CD4-positive, alpha-beta T cell treated with Interleukin-12 subunit alpha and Interleukin-12 subunit beta, for 1 hour (primary cell): Measurements from ENCODE around the gene DEF6.

Experiments
- DNase-seq: peaks from one replicate; pipeline ENCODE4 v3.0.0-alpha.2; 2020

DEF6 gene

GRCh38 chr6:35297601-35298481 is at the start of gene DEF6:
Gene DEF6 (plus strand): TSS chr6:35297818. CDS start chr6:35297857, 39 bp downstream.
- DNase-seq: peak; percentile 92

GRCh38 chr6:35248300-35248699 is 49.3 kb upstream of the DEF6 start:
- DNase-seq: no peak

- no peak for DNase-seq
These were observed 48.7 kb upstream of the DEF6 start for GRCh38 chr6:35248965-35249364.

GRCh38 chr6:35251949-35252348 is 45.7 kb upstream of the DEF6 start:
- DNase-seq: no peak

- no peak for DNase-seq
These were observed 44.4 kb upstream of the DEF6 start for GRCh38 chr6:35253249-35253648.

- DNase-seq: no peak
These were observed 39.3 kb upstream of the DEF6 start for GRCh38 chr6:35258336-35258735.

- no peak for DNase-seq
These were observed 38.8 kb upstream of the DEF6 start for GRCh38 chr6:35258858-35259193.

- DNase-seq: peak; percentile 95
These were observed 38.2 kb upstream of the DEF6 start, which contains the start of gene ZNF76 for GRCh38 chr6:35259194-35259947. Gene ZNF76 (plus strand): TSS chr6:35259735. CDS start chr6:35281152, 21,417 bp downstream.

- DNase-seq: peak; percentile 93
These were observed 37.5 kb upstream of the DEF6 start for GRCh38 chr6:35259948-35260590.

- DNase-seq: no peak
These were observed 36.7 kb upstream of the DEF6 start for GRCh38 chr6:35260591-35261570.

GRCh38 chr6:35262596-35262995 is 35.0 kb upstream of the DEF6 start:
- DNase-seq: no peak

- no peak for DNase-seq
These were observed 32.9 kb upstream of the DEF6 start for GRCh38 chr6:35264550-35265274.

- DNase-seq: no peak
These were observed 32.1 kb upstream of the DEF6 start for GRCh38 chr6:35265523-35265922.

GRCh38 chr6:35267446-35267845 is 30.2 kb upstream of the DEF6 start:
- no peak for DNase-seq

- DNase-seq: no peak
These were observed 29.7 kb upstream of the DEF6 start for GRCh38 chr6:35267897-35268296.

- DNase-seq: no peak
These were observed 25.6 kb upstream of the DEF6 start for GRCh38 chr6:35272005-35272404.

GRCh38 chr6:35273822-35274559 is 23.6 kb upstream of the DEF6 start:
- no peak for DNase-seq

GRCh38 chr6:35275744-35276260 is 21.8 kb upstream of the DEF6 start:
- no peak for DNase-seq

GRCh38 chr6:35278708-35279107 is 18.9 kb upstream of the DEF6 start:
- no peak for DNase-seq

GRCh38 chr6:35280903-35281302 is 16.7 kb upstream of the DEF6 start:
- no peak for DNase-seq

- DNase-seq: no peak
These were observed 15.1 kb upstream of the DEF6 start for GRCh38 chr6:35282472-35282871.
